Activated B cell treated with CpG ODN at 0.5 μM for 24 hours (primary cell): ENCODE data around the gene PDK2. TPM values are rescaled to one million over a fixed set of nuclear protein-coding genes. Genes with fewer than 3 reads are reported as not detected.

Experiments used
- ATAC-seq: fragments of 200-7000 bp; cut with Tn5 transposase; one replicate; pipeline ENCODE4 v1.10.0; 2021; ENCODE audit warnings: low read depth, mild to moderate bottlenecking, moderate library complexity
- CTCF ChIA-PET: fragments of 350-600 bp; sonication (Branson Sonifier 250); formaldehyde crosslinking; loops from one replicate; lab custom pipeline; 2021; ENCODE audit warnings: antibody characterized with exemption; lab: Charles Lee
- POLR2A ChIA-PET: fragments of 350-600 bp; sonication (Branson Sonifier 250); formaldehyde crosslinking; loops from one replicate; lab custom pipeline; 2021; ENCODE audit warnings: antibody characterized with exemption; lab: Charles Lee
- DNase-seq: peaks from one replicate; pipeline ENCODE4 v3.0.0; 2022
- H3K27ac Mint-ChIP-seq: one replicate; pipeline ENCODE4 v1.8.0; 2020; ENCODE audit warnings: mixed read lengths
- H3K27me3 Mint-ChIP-seq: one replicate; pipeline ENCODE4 v1.8.0; 2021; ENCODE audit warnings: mixed read lengths
- H3K36me3 Mint-ChIP-seq: one replicate; pipeline ENCODE4 v1.8.0; 2021; ENCODE audit warnings: low read depth, mixed read lengths
- H3K4me1 Mint-ChIP-seq: one replicate; pipeline ENCODE4 v1.8.0; 2021; ENCODE audit warnings: mixed read lengths
- H3K4me3 Mint-ChIP-seq: one replicate; pipeline ENCODE4 v1.8.0; 2020; ENCODE audit warnings: mild to moderate bottlenecking, mixed read lengths
- H3K9me3 Mint-ChIP-seq: one replicate; pipeline ENCODE4 v1.8.0; 2020; ENCODE audit warnings: mixed read lengths
- intact Hi-C: fragments of 100-400 bp; cut with micrococcal nuclease; formaldehyde crosslinking; loops from one replicate; pipeline ENCODE4 v1.15.1; 2024
- total RNA-seq: library from RNA; stranded (reverse); gene quantifications from 2 replicates; pipeline ENCODE4 v1.2.3, GENCODE V29; 2022
- TF ChIP-seq, protein P1 (sequence below): fragments of 200-600 bp; IDR thresholded peaks from one replicate; pipeline ENCODE4 v1.8.0; 2022; ENCODE audit warnings: antibody characterized with exemption, mild to moderate bottlenecking

Gene PDK2
- total RNA-seq, 1 donor from 2014 or later: 15.9 TPM

DNA sequence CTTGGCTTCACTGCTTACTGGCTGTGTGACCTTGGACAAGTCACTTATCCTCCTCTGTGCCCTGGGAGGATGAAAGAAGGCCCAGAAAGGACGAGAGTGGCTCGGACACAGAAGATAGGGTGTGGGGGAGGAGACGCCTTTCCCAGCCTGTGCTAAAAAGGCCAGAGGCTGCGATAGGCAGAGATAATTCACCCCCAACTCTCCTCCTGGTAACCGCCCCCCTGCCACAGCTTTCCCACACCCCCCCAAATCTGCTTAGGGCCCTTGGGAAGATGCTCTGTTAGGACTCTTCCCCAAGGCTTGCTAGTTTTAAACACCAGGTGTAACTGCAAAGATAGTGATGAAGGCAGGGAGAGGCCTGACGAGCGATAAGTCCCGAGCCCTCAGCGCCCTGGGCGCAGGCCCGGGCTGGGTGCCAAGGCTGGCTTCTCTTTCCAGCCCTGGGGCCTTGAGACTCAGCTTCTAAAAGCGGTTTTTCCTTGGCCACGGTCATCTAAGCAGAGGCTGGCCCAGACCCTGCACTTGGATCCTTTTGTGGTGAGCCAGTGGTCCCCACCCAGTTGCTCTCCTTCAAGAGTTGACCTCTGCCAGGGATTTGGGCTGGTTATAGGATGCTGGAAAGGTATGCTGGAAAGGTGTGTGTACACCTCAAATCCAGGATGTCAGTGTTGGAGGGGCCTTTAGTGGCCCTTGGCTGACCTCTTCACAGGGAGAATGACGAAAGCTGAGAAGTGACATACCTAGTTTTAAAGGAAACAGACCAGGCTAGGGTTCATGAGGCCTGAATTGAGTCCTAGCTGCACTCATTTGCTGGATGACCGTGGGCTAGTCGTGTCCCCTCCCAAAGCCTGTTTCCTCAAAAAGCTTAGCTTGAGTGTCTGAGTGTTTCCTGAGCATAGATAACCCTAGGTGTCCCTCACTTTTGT, 58.8 kb downstream of the PDK2 start:
- ATAC-seq: no peak

GRCh38 chr17:50154604-50155003, 59.5 kb downstream of the PDK2 start:
- Mint-ChIP-seq H3K36me3 (peaks cover 10% of the 10 kb centered on the region), H3K4me1 (peaks cover 23% of the 10 kb centered on the region), H3K4me3 (no peak overlapping the region), H3K27ac (peak overlapping the region; percentile 50), H3K9me3 (no peaks in the 10 kb centered on the region), H3K27me3 (no peaks in the 10 kb centered on the region)
- ATAC-seq (no peak), DNase-seq (no peak)
- CTCF ChIA-PET: no interaction called here
- TF ChIP-seq, protein P1, sequence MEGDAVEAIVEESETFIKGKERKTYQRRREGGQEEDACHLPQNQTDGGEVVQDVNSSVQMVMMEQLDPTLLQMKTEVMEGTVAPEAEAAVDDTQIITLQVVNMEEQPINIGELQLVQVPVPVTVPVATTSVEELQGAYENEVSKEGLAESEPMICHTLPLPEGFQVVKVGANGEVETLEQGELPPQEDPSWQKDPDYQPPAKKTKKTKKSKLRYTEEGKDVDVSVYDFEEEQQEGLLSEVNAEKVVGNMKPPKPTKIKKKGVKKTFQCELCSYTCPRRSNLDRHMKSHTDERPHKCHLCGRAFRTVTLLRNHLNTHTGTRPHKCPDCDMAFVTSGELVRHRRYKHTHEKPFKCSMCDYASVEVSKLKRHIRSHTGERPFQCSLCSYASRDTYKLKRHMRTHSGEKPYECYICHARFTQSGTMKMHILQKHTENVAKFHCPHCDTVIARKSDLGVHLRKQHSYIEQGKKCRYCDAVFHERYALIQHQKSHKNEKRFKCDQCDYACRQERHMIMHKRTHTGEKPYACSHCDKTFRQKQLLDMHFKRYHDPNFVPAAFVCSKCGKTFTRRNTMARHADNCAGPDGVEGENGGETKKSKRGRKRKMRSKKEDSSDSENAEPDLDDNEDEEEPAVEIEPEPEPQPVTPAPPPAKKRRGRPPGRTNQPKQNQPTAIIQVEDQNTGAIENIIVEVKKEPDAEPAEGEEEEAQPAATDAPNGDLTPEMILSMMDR: no peak
- POLR2A ChIA-PET: interaction anchor here (0.6 to 1.2 kb wide), 4 partner anchors 8 to 39 kb away, joined by 3 to 4 read pairs (median 4); no protein-coding TSS in a partner anchor
- intact Hi-C loops: no loop called here

More for the DNA sequence above, 58.8 kb downstream of the PDK2 start:
- DNase-seq: no peak
- Mint-ChIP-seq H3K4me3 (no peak overlapping the region), H3K4me1 (peaks cover 23% of the 10 kb centered on the region), H3K27ac (peak overlapping the region; percentile 67), H3K9me3 (no peaks in the 10 kb centered on the region), H3K36me3 (peaks cover 12% of the 10 kb centered on the region), H3K27me3 (no peaks in the 10 kb centered on the region)
- CTCF ChIA-PET: interaction anchor here (2.2 kb wide), 1 partner anchor 36 kb away, joined by 11 read pairs; no protein-coding TSS in a partner anchor
- intact Hi-C loops: no loop called here
- POLR2A ChIA-PET: interaction anchor here (0.9 to 1.1 kb wide), 2 partner anchors 11 to 15 kb away, joined by 3 to 4 read pairs; no protein-coding TSS in a partner anchor
- TF ChIP-seq, protein P1: no peak

DNA sequence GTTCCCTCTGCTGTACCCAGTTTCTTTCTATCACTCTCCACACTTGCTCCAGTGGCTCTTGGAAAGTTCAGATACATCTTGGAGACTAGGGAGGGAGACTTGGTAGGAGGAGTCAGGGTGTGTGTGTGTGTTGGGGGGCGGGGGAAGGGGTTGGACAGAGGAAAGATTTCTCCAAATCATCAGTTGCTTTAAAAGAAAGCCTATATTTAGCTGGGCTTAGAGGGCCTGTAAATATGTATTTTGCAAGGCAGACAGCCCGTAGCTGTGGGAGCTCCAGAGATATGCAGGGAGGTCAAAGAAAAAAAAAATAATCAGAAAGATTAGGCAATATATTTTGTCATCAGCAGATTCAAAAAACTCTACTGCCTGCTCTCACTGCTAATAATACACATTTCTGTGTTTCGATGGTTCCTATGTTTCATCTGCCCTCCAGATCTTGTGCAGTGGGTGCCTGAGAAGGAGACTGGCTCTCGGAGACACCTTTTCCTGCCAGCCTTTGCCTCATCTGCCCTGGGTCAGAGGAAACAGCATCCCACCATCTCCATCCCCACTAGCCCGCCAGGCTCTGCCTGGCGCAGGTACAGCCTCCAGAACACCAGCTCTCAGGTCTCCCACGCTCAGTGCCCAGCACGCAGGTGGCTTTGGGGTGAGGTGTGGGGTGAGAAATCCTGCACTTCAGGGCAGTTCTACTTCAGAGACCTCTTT, 60.1 kb downstream of the PDK2 start:
- ATAC-seq (no peak), DNase-seq (no peak)
- ChIA-PET POLR2A (interaction anchor here (0.6 to 1.2 kb wide), 4 partner anchors 8 to 38 kb away, joined by 3 to 4 read pairs (median 4); no protein-coding TSS in a partner anchor), CTCF (interaction anchor here (1.3 kb wide), 1 partner anchor 14 kb away, joined by 4 read pairs; no protein-coding TSS in a partner anchor)
- no peaks in the 10 kb centered on the region for H3K27me3 Mint-ChIP-seq
- no peaks in the 10 kb centered on the region for H3K9me3 Mint-ChIP-seq
- TF ChIP-seq, protein P1: no peak
- intact Hi-C loops: no loop called here
- peaks cover 10% of the 10 kb centered on the region for H3K36me3 Mint-ChIP-seq
- H3K4me1 Mint-ChIP-seq: peaks cover 23% of the 10 kb centered on the region
- H3K27ac Mint-ChIP-seq: peak overlapping the region; percentile 50
- no peak overlapping the region for H3K4me3 Mint-ChIP-seq

GRCh38 chr17:50157891-50158290, 62.7 kb downstream of the PDK2 start:
- no peak for DNase-seq
- intact Hi-C loops: no loop called here
- TF ChIP-seq, protein P1: no peak
- Mint-ChIP-seq H3K36me3 (no peaks in the 10 kb centered on the region), H3K4me1 (peaks cover 33% of the 10 kb centered on the region), H3K9me3 (no peaks in the 10 kb centered on the region), H3K27ac (peak overlapping the region; percentile 7), H3K4me3 (no peak overlapping the region), H3K27me3 (no peaks in the 10 kb centered on the region)
- ATAC-seq: no peak
- POLR2A ChIA-PET: no interaction called here
- CTCF ChIA-PET: no interaction called here
